ENCODE results near the gene PLPPR1.
"Not testable (repeated sequence)": the region's sequence is repeated elsewhere in the genome, so short reads cannot be mapped to it uniquely, and the experiment has no call there.

The PLPPR1 gene

DNA sequence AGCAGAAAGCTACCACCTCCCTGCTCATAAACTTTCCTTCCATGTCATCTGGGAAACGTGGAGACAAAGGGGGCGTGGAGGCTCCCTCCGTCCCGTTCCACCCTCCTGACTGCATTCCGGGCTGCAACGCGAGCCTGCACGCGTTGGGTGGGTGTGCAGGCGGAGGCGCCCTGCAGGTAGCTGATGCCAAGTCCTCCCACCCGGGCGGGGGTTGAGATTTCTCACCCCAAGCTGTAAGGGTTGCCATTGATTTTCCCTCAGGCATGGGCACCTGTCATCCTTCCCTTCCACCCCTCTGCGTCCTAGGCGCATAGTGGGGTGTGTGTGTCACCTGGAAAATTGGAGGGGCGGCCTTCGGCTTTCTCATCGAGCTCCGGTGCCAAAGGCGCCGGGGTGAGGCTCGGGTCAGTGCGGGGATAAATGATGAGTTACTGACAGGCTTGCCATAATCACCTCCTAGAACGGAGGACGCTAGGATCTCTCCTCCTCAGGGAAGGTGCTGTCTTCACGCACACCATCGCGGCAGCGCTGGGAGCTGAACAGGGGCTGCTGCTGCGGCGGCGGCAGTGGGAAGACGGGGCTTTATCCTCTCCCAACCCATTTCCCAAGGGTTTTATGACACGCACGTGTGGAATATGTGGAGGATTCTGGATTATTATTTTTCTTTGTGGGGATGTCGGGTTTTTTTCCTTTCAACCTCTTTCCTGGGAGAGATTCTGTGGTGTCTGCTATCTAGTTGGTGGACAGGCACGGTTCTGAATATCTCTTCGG is 973 bp downstream of the PLPPR1 start:
- H3K4me3 ChIP-seq (ENCODE audit: low read length) = peak overlapping the region; percentile 51
- TF ChIP-seq, protein P1, sequence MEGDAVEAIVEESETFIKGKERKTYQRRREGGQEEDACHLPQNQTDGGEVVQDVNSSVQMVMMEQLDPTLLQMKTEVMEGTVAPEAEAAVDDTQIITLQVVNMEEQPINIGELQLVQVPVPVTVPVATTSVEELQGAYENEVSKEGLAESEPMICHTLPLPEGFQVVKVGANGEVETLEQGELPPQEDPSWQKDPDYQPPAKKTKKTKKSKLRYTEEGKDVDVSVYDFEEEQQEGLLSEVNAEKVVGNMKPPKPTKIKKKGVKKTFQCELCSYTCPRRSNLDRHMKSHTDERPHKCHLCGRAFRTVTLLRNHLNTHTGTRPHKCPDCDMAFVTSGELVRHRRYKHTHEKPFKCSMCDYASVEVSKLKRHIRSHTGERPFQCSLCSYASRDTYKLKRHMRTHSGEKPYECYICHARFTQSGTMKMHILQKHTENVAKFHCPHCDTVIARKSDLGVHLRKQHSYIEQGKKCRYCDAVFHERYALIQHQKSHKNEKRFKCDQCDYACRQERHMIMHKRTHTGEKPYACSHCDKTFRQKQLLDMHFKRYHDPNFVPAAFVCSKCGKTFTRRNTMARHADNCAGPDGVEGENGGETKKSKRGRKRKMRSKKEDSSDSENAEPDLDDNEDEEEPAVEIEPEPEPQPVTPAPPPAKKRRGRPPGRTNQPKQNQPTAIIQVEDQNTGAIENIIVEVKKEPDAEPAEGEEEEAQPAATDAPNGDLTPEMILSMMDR (IDR thresholded peaks at IDR 0.05; ENCODE audit: insufficient read depth, low read depth, low read length, missing control alignments) = no peak
- no peak for DNase-seq (ENCODE audit: low read depth)

GRCh38 chr9:101030086-101030391 is 1.5 kb downstream of the PLPPR1 start:
- H3K4me3 ChIP-seq (ENCODE audit: low read length) = no peak overlapping the region
- DNase-seq (ENCODE audit: low read depth) = no peak
- TF ChIP-seq, protein P1 (IDR thresholded peaks at IDR 0.05; ENCODE audit: insufficient read depth, low read depth, low read length, missing control alignments) = no peak

DNA sequence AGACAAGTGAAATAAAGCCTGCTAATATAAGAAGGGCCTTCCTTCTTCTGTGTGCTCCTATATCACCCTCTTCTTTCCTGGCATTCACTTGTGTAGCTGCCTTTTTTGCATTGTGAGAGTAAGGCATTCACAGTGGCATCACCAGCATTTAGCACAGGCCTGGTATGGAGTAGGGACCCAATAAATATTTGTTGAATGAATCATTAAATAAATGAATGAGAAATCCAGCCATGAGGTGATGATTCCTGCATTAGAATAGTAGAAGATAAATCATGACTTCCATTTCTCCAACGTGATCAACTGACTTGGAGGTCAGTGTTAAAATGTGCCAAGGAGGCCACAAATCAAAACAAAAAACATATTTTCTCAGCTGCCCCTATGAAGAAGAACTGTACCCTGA is 3.9 kb downstream of the PLPPR1 start:
- TF ChIP-seq, protein P1 (IDR thresholded peaks at IDR 0.05; ENCODE audit: insufficient read depth, low read depth, low read length, missing control alignments) = no peak
- DNase-seq (ENCODE audit: low read depth) = no peak
- H3K4me3 ChIP-seq (ENCODE audit: low read length) = no peak overlapping the region

DNA sequence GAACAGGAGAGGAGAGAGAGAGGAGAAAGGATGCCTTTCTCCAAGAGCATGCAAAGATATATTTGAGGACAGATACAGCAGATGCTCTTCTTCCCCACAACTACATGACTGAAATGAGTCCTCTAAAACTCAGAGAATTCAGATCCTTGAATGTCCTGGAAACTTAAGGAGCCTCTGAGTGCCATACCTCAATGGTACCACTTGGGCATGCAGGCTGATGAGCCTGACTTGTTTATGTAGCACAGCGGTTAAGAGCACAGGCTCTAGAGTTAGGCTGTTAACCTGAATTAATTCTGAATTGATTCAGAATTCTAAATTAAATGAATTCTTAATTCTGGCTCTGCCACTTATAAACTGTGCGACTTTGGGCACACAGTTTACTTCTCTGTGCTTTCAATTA is 5.7 kb downstream of the PLPPR1 start:
- TF ChIP-seq, protein P1 (IDR thresholded peaks at IDR 0.05; ENCODE audit: insufficient read depth, low read depth, low read length, missing control alignments) = no peak

DNA sequence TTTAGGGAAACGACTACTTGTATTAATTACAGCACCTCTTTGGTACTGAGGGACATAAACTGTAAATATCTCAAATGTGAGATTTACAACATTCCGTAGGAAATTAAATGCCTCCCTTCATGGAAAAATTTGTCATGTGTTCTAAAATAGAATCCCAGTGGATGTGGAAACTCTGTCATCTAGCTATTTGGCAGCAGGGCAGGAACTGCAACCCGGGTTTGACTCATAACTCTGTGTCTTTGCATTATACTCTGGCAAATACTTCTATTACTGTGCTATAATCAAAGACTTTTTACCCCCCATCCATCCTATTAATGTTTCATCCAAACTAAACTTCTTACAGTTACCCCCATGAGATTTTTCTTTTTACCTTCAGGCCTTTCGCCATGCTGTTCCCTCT is 6.6 kb downstream of the PLPPR1 start:
- DNase-seq (ENCODE audit: low read depth) = no peak
- H3K4me3 ChIP-seq (ENCODE audit: low read length) = no peak overlapping the region
- TF ChIP-seq, protein P1 (IDR thresholded peaks at IDR 0.05; ENCODE audit: insufficient read depth, low read depth, low read length, missing control alignments) = no peak

More for the DNA sequence above, 5.7 kb downstream of the PLPPR1 start:
- no peak overlapping the region for H3K4me3 ChIP-seq (ENCODE audit: low read length)
- DNase-seq (ENCODE audit: low read depth) = no peak

DNA sequence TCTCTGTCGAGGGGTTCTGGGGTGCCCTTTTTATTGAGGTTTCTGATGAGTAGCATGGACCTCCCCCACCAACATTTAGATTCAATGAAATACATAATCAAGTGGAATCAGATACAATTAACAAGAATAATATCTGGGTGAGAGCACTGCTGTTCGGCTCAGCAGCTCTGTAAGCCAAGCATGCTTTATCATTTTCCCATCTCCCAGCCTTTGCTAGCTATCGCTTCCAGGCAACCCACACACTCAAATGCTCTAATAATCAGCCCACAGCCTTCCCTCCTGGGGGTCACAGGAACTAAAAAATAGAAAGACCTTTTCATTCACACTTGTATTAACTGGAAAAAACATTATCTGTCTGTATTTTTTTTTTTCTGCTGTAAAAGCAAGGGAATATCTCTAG is 8.9 kb downstream of the PLPPR1 start:
- no peak for DNase-seq (ENCODE audit: low read depth)
- TF ChIP-seq, protein P1 (IDR thresholded peaks at IDR 0.05; ENCODE audit: insufficient read depth, low read depth, low read length, missing control alignments) = no peak
- no peak overlapping the region for H3K4me3 ChIP-seq (ENCODE audit: low read length)

DNA sequence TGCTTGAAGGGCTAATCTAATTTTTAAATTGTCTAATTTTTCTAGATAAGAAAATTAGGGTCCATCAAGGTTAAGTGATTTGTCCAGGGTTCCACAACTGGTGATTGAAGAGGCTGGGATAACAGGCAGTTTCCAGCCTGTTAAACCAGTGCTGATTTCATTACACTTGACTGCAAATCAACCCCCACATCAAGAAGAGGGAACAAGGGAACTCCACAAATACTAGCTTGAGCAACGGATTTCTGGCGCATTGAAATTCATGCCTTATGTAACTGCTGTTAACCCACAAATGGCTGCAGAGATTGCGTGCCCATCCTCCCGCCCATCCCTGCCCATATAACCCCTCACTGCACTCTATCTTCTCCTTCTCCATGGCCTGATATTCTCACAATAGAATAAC is 10.0 kb downstream of the PLPPR1 start:
- DNase-seq (ENCODE audit: low read depth) = no peak
- H3K4me3 ChIP-seq (ENCODE audit: low read length) = no peak overlapping the region
- TF ChIP-seq, protein P1 (IDR thresholded peaks at IDR 0.05; ENCODE audit: insufficient read depth, low read depth, low read length, missing control alignments) = no peak

DNA sequence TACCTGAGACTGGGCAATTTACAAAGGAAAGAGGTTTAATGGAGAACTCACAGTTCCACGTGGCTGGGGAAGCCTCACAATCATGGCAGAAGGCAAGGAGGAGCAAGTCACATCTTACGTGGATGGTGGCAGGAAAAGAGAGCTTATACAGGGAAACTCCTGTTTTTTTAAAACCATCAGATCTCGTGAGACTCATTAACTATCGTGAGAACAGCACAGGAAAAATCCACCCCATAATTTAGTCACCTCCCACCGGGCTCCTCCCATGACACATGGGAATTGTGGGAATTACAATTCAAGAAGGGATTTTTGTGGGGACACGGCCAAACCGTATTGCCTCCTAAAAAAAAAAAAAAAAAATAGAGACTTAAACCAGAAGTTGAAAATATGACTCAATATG is 11.1 kb downstream of the PLPPR1 start:
- not testable (repeated sequence) for DNase-seq (ENCODE audit: low read depth); H3K4me3 ChIP-seq (ENCODE audit: low read length)

Measured in epithelial cell of esophagus (primary cell).